ENCODE results near the gene MBTD1.

GRCh38 chr17:51250314-51250840 lies 9.5 kb downstream of the MBTD1 start:
- no peak for TF ChIP-seq CTCF (IDR thresholded peaks at IDR 0.05)
- TF ChIP-seq POLR2A (IDR thresholded peaks at IDR 0.05): no peak
- TF ChIP-seq EP300 (IDR thresholded peaks at IDR 0.05): no peak
- TF ChIP-seq POLR2AphosphoS5 (IDR thresholded peaks at IDR 0.05): no peak

Data from upper lobe of left lung (tissue), 4 donors.